WI38 (cell line): ENCODE results near the gene KANSL1.

ENCODE experiments used
- H3K4me3 ChIP-seq: 2 replicates; pipeline ENCODE4 v1.5.1; 2011; ENCODE audit warnings: low read depth, mild to moderate bottlenecking, control low read depth, low read length
- TF ChIP-seq, protein P1 (sequence below): IDR thresholded peaks from 2 replicates; pipeline ENCODE4 v1.5.1; 2012; ENCODE audit warnings: low read depth, mild to moderate bottlenecking, control low read depth, low read length

The KANSL1 gene

DNA sequence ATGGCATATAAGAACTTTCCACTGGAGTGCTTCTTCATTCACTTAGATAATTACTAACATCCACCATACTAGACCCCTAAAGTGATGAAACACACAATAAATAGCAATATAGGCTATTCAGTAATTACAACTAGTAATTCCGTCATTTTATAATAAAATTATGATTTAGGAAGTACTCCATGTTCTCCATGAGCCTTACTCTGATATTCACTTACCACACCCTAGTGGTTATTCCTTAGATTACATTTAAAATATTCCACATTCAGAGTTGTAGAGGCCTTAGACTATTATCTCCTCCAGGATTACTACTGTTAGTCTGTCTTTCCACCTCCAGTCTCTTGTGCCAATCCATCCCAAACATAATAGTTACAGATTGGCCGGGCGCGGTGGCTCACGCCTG is 131.8 kb downstream of the KANSL1 start:
- TF ChIP-seq, protein P1, sequence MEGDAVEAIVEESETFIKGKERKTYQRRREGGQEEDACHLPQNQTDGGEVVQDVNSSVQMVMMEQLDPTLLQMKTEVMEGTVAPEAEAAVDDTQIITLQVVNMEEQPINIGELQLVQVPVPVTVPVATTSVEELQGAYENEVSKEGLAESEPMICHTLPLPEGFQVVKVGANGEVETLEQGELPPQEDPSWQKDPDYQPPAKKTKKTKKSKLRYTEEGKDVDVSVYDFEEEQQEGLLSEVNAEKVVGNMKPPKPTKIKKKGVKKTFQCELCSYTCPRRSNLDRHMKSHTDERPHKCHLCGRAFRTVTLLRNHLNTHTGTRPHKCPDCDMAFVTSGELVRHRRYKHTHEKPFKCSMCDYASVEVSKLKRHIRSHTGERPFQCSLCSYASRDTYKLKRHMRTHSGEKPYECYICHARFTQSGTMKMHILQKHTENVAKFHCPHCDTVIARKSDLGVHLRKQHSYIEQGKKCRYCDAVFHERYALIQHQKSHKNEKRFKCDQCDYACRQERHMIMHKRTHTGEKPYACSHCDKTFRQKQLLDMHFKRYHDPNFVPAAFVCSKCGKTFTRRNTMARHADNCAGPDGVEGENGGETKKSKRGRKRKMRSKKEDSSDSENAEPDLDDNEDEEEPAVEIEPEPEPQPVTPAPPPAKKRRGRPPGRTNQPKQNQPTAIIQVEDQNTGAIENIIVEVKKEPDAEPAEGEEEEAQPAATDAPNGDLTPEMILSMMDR = no peak
- H3K4me3 ChIP-seq = no peak overlapping the region

- TF ChIP-seq, protein P1 = no peak
These were observed 132.8 kb downstream of the KANSL1 start for GRCh38 chr17:46060461-46060860.

DNA sequence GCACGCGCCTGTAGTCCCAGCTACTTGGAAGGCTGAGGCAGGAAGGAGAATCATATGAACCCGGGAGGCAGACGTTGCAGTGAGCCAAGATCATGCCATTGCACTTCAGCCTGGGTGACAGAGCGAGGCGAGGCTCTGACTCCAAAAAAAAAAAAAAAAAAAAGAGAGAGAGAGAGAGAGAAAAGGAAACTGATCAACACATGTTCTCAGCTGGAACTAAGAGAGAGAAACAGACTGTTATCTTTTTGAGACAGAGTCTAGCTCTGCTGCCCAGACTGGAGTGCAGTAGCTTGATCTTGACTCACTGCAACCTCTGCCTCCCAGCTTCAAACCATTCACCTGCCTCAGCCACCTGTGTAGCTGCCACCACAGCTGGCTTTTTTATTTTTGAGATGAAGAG is 133.7 kb downstream of the KANSL1 start:
- no peak overlapping the region for H3K4me3 ChIP-seq
- TF ChIP-seq, protein P1 = no peak

More at GRCh38 chr17:46060461-46060860, 132.8 kb downstream of the KANSL1 start:
- no peak overlapping the region for H3K4me3 ChIP-seq

DNA sequence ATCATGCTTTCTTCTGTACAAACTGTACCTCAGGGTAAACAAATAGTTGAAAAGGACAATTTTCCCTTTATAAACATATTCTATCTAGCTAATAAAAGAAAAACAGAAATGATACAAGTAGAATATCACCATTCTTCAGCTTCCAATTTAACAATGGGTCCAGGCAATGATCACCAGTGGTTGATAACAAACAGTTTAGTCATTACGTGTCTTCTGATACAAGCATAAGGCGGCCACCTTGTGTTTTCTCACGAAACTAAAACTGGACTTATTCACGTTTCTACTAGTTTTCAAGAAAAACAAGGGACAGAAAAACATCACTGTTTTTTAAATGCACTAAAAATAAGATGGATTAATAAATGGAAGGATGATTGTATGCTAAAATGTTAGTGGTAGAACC is 135.9 kb downstream of the KANSL1 start:
- no peak overlapping the region for H3K4me3 ChIP-seq
- TF ChIP-seq, protein P1 = no peak

GRCh38 chr17:46056800-46057304 is 136.4 kb downstream of the KANSL1 start:
- TF ChIP-seq, protein P1 = no peak
- H3K4me3 ChIP-seq = no peak overlapping the region

DNA sequence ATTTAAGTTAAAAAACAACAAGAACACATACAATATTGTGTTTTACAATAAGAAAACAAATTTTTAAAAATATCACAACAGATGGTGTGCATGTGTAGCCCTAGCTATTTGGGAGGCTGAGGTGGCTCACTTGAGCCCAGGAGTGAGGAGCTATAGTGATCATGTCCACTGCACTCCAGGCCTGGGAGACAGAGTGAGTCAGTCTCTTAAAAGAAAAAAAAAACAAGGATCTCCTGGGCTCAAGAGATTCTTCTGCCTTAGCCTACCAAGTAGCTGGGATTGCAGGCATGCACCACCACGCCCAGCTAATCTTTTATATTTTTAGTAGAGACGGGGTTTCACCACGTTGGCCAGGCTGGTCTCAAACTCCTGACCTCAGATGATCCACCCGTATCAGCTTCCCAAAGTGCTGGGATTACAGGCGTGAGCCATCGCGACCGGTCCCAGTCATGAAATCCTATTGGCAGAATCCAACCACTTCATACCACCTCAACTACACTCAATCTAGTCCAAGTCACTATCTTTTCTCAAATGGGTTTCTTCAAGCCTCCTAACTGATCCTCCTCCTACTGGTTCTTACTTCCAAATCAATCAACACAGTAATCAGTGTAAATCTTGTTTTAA is 139.2 kb downstream of the KANSL1 start:
- TF ChIP-seq, protein P1 = no peak

GRCh38 chr17:46049656-46050055 is 143.6 kb downstream of the KANSL1 start:
- TF ChIP-seq, protein P1 = no peak
- no peak overlapping the region for H3K4me3 ChIP-seq

More for the DNA sequence above, 139.2 kb downstream of the KANSL1 start:
- H3K4me3 ChIP-seq = no peak overlapping the region
